Retinal pigment epithelial cell (primary cell): ENCODE data around the gene LOXL3.
"Not testable (repeated sequence)": the region's sequence is repeated elsewhere in the genome, so short reads cannot be mapped to it uniquely, and the experiment has no call there.

Experiments used
- DNase-seq: peaks from one replicate; pipeline ENCODE4 v3.0.0-alpha.2; 2010; ENCODE audit warnings: low read depth
- H3K4me3 ChIP-seq: 2 replicates; pipeline ENCODE4 v1.5.1; 2011; ENCODE audit warnings: mild to moderate bottlenecking, low read length, control low read depth, moderate library complexity
- CTCF ChIP-seq: conservative IDR thresholded peaks from 2 replicates; pipeline ENCODE4 v1.5.1; 2011; ENCODE audit warnings: low read depth, low read length, control low read depth, inconsistent platforms

The LOXL3 gene

GRCh38 chr2:74566076-74566753 lies 12.5 kb upstream of the LOXL3 start:
- no peak for TF ChIP-seq CTCF
- no peak for DNase-seq
- H3K4me3 ChIP-seq, result no peak overlapping the region

GRCh38 chr2:74564222-74564621 lies 10.5 kb upstream of the LOXL3 start:
- no peak overlapping the region for H3K4me3 ChIP-seq
- DNase-seq, result no peak
- no peak for TF ChIP-seq CTCF

- no peak for DNase-seq
- H3K4me3 ChIP-seq, result no peak overlapping the region
- TF ChIP-seq CTCF, result no peak
These were observed 8.5 kb upstream of the LOXL3 start for GRCh38 chr2:74562126-74562775.

GRCh38 chr2:74561022-74561421 lies 7.3 kb upstream of the LOXL3 start:
- not testable (repeated sequence) for H3K4me3 ChIP-seq, DNase-seq

- H3K4me3 ChIP-seq, result no peak overlapping the region
- TF ChIP-seq CTCF, result no peak
- no peak for DNase-seq
These were observed 6.8 kb upstream of the LOXL3 start for GRCh38 chr2:74560591-74560990.

- no peak for DNase-seq
- no peak overlapping the region for H3K4me3 ChIP-seq
These were observed 6.2 kb upstream of the LOXL3 start for GRCh38 chr2:74559912-74560311.

More at GRCh38 chr2:74559912-74560311, 6.2 kb upstream of the LOXL3 start:
- no peak for TF ChIP-seq CTCF
